ENCODE results near the gene RUNDC3A. TPM values are rescaled to one million over a fixed set of nuclear protein-coding genes. Genes with fewer than 3 reads are reported as not detected.

RUNDC3A gene
- polyA plus RNA-seq, 1 donor (not counting 4 experiments of a cell fraction or from before 2014, with no cell fraction given): 1.6 TPM

GRCh38 chr17:44314524-44314868 is 6.1 kb downstream of the RUNDC3A start:
- no peak overlapping the region for H3K27ac ChIP-seq (ENCODE audit: control insufficient read depth, insufficient read depth, low read length)
- H3K4me2 ChIP-seq (ENCODE audit: control insufficient read depth, extremely low read depth, insufficient read depth, low read depth, low read length): peak overlapping the region; percentile 74
- TF ChIP-seq EZH2 (IDR thresholded peaks at IDR 0.05; ENCODE audit: low read length) (peak; percentile 70), CTCF (optimal IDR thresholded peaks at IDR 0.05 in 1 of 3, IDR thresholded peaks at IDR 0.05 in 1 of 3, conservative IDR thresholded peaks at IDR 0.05 in 1 of 3; ENCODE audit: extremely low read depth in 1 of 3, insufficient read depth in 2 of 3, low read length in 3 of 3) (no peak)
- DNase-seq (ENCODE audit: low read depth, low spot score): no peak
- no peaks in the 10 kb centered on the region for H3K9me3 ChIP-seq (ENCODE audit: control insufficient read depth, low read depth, low read length)
- H3K4me1 ChIP-seq (ENCODE audit: control insufficient read depth, extremely low read depth, insufficient read depth, low read length): peaks cover 15% of the 10 kb centered on the region
- dilution Hi-C loops (cut with MboI; ENCODE audit: extremely low pct_ligation_motif_present, low sequenced_read_pairs): no loop called here
- no peaks in the 10 kb centered on the region for H3K79me2 ChIP-seq (ENCODE audit: control insufficient read depth, insufficient read depth, low read length)
- H3K9me1 ChIP-seq (ENCODE audit: control insufficient read depth, extremely low read depth, insufficient read depth, low read length): no peaks in the 10 kb centered on the region
- peak overlapping the region in 2 of 3 experiments; percentile 39 to 42 for H3K4me3 ChIP-seq (ENCODE audit: control insufficient read depth in 2 of 3, extremely low read depth in 1 of 3, insufficient read depth in 2 of 3, low read depth in 1 of 3, low read length in 3 of 3)
- no peak for FAIRE-seq
- H3K27me3 ChIP-seq (ENCODE audit: control insufficient read depth, extremely low read depth, insufficient read depth, low read length): peaks cover 31% of the 10 kb centered on the region
- H2AFZ ChIP-seq (ENCODE audit: control insufficient read depth, low read length): no peak overlapping the region
- no peak overlapping the region for H3K9ac ChIP-seq (ENCODE audit: control insufficient read depth, extremely low read depth, insufficient read depth, low read length)
- H3K36me3 ChIP-seq (ENCODE audit: control insufficient read depth in 2 of 2, extremely low read depth in 1 of 2, insufficient read depth in 2 of 2, low read length in 2 of 2): peaks cover 1 to 6% of the 10 kb centered on the region in 2 experiments
- H4K20me1 ChIP-seq (ENCODE audit: control insufficient read depth, extremely low read depth, insufficient read depth, low read length): peaks cover 2% of the 10 kb centered on the region

GRCh38 chr17:44314869-44315661 is 6.7 kb downstream of the RUNDC3A start:
- dilution Hi-C loops (cut with MboI; ENCODE audit: extremely low pct_ligation_motif_present, low sequenced_read_pairs): no loop called here
- FAIRE-seq (no peak), DNase-seq (ENCODE audit: low read depth, low spot score) (no peak)
- peaks cover 11% of the 10 kb centered on the region for H3K4me1 ChIP-seq (ENCODE audit: control insufficient read depth, extremely low read depth, insufficient read depth, low read length)
- H3K4me3 ChIP-seq (ENCODE audit: control insufficient read depth in 2 of 3, extremely low read depth in 1 of 3, insufficient read depth in 2 of 3, low read depth in 1 of 3, low read length in 3 of 3): peak overlapping the region; percentile 39 to 42 (median 39)
- no peaks in the 10 kb centered on the region for H3K9me1 ChIP-seq (ENCODE audit: control insufficient read depth, extremely low read depth, insufficient read depth, low read length)
- peaks cover 7 to 12% of the 10 kb centered on the region in 2 experiments for H3K36me3 ChIP-seq (ENCODE audit: control insufficient read depth in 2 of 2, extremely low read depth in 1 of 2, insufficient read depth in 2 of 2, low read length in 2 of 2)
- peaks cover 2% of the 10 kb centered on the region for H4K20me1 ChIP-seq (ENCODE audit: control insufficient read depth, extremely low read depth, insufficient read depth, low read length)
- peak overlapping the region; percentile 74 for H3K4me2 ChIP-seq (ENCODE audit: control insufficient read depth, extremely low read depth, insufficient read depth, low read depth, low read length)
- H3K9ac ChIP-seq (ENCODE audit: control insufficient read depth, extremely low read depth, insufficient read depth, low read length): no peak overlapping the region
- no peaks in the 10 kb centered on the region for H3K9me3 ChIP-seq (ENCODE audit: control insufficient read depth, low read depth, low read length)
- H3K79me2 ChIP-seq (ENCODE audit: control insufficient read depth, insufficient read depth, low read length): no peaks in the 10 kb centered on the region
- H3K27me3 ChIP-seq (ENCODE audit: control insufficient read depth, extremely low read depth, insufficient read depth, low read length): peaks cover 31% of the 10 kb centered on the region
- peak overlapping the region; percentile 81 for H2AFZ ChIP-seq (ENCODE audit: control insufficient read depth, low read length)
- H3K27ac ChIP-seq (ENCODE audit: control insufficient read depth, insufficient read depth, low read length): no peak overlapping the region
- TF ChIP-seq EZH2 (IDR thresholded peaks at IDR 0.05; ENCODE audit: low read length): peak; percentile 31
- TF ChIP-seq CTCF (optimal IDR thresholded peaks at IDR 0.05 in 1 of 3, IDR thresholded peaks at IDR 0.05 in 1 of 3, conservative IDR thresholded peaks at IDR 0.05 in 1 of 3; ENCODE audit: extremely low read depth in 1 of 3, insufficient read depth in 2 of 3, low read length in 3 of 3): no peak
